Measurements from ENCODE around the gene OSBPL6.
A peak's percentile ranks its signal among the peaks of the same experiment; 100 is the strongest.
"Not testable (repeated sequence)": the region's sequence is repeated elsewhere in the genome, so short reads cannot be mapped to it uniquely, and the experiment has no call there.

OSBPL6 gene

GRCh38 chr2:178193823-178194599 is at the start of gene OSBPL6:
Gene OSBPL6 (plus strand): TSS chr2:178194512. CDS start chr2:178306185, 111,673 bp downstream.
- peak; percentile 97 for DNase-seq (ENCODE audit: low spot score)

DNA sequence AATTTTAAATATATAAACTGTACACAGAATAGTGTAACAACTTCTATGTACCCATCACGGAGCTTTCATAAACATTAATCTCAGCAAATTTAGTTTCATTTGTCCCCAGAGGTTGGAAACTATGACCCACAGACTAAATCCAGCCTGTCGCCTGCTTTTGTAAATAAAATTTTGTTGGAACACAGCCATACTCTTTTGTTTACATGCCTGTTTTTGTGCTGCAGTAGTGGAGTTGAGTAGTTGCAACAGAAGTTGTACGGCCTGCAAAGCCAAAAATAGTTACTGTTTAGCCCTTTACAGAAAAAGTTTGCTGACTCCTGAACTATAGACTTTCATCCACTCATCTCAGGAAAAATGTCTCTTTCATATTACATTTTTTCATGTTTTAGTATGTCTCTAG is 42.3 kb upstream of the OSBPL6 start:
- DNase-seq (ENCODE audit: low spot score) = no peak

DNA sequence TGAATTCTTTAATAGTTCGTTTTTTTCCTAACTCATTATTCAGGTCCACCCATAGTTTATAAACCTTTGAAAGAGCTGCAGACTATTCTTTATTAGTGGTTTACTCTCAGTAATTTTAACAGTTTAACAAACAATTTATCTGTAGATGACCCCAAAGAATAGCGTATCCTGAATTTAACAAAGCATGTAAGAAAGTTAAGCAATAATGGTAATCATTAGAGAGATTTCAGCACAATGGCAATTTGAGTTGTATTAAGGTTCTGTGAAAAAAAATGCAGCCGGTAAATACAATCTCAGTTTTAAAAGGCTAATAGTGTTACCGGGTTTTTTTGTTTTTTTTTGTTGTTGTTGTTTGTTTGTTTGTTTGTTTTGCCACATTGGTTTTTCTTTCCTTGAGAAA is 41.8 kb upstream of the OSBPL6 start:
- DNase-seq (ENCODE audit: low spot score) = no peak

GRCh38 chr2:178152977-178153376 is 41.3 kb upstream of the OSBPL6 start:
- no peak for DNase-seq (ENCODE audit: low spot score)

DNA sequence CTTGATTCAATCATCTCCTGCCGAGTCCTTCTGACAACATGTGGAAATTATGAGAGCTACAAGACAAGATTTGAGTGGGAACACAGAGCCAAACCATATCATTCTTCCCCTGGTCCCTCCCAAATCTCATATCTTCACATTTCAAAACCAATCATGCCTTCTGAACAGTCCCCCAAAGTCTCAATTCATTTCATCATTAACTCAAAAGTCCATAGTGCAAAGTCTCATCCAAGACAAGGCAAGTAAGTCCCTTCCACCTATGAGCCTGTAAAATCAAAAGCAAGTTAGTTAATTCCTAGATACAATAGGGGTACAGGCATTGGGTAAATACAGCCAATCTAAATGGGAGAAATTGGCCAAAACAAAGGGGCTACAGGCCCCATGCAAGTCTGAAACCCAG is 40.4 kb upstream of the OSBPL6 start:
- DNase-seq (ENCODE audit: low spot score) = not testable (repeated sequence)

DNA sequence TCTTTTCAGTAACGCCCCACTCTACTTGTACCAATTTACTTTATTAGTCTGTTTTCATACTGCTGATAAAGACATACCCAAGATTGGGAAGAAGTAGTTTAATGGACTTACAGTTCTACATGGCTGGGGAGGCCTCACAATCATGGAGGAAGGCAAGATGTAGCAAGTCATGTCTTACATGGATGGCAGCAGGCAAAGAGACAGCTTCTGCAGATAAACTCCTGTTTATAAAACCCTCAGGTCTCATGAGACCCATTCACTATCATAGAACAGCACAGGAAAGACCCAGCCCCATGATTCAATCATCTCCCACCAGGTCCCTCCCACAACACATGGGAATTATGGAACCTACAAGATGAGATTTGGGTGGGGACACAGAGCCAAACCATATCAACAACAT is 38.8 kb upstream of the OSBPL6 start:
- no peak for DNase-seq (ENCODE audit: low spot score)

GRCh38 chr2:178157574-178157973 is 36.7 kb upstream of the OSBPL6 start:
- no peak for DNase-seq (ENCODE audit: low spot score)

DNA sequence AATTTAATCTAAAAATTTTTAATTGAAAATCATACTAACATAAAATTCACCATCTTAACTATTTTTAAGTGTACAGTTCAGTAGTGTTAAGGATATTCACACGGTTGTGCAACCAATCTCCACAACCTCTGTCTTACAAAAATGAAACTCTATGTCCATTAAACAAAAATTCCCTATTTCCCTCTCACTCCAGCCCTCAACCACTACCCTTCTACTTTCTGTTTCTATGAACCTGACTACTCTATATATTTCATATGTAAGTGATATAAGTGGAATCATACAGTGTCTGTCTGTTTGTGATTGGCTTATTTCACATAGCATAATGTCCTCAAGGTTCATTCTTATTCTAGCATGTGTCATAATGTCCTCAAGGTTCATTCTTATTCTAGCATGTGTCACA is 34.3 kb upstream of the OSBPL6 start:
- no peak for DNase-seq (ENCODE audit: low spot score)

GRCh38 chr2:178160601-178161000 is 33.7 kb upstream of the OSBPL6 start:
- no peak for DNase-seq (ENCODE audit: low spot score)

GRCh38 chr2:178163395-178163794 is 30.9 kb upstream of the OSBPL6 start:
- peak; percentile 41 for DNase-seq (ENCODE audit: low spot score)

DNA sequence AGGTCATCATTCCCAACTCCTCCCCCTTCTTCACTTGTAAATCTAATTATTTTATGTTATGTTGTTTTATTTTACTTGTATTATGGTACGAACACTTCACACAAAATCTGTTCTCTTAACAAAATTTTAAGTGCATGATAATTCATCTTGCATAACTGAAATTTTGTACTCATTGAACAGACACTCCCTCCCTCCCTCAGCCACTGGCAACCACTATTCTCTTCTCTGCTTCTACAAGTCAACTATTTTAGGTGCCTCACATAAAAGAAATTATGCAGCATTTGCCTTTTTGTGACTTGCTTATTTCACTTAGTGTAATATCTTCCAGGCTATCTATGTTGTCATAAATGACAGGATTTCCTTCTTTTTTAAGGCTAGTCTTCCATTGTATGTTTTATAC is 30.4 kb upstream of the OSBPL6 start:
- DNase-seq (ENCODE audit: low spot score) = no peak

DNA sequence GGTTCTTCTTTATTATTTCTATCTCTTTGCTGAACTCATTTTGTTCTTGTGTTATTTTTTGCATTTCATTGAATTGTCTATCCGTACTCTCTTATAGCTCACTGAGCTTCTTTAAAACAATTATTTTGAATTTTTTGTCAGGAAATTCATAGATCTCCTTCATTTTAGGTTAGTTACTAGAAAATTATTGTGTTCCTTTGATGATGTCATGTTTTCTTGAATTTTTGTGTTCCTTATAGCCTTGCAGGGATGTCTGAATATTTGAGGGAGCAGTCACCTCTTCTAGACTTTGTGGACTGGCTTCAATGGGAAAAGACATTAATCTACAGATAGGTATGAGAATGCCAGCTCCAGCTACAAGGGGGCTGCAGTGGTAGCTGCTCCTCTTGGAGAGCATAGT is 20.7 kb upstream of the OSBPL6 start:
- DNase-seq (ENCODE audit: low spot score) = no peak

DNA sequence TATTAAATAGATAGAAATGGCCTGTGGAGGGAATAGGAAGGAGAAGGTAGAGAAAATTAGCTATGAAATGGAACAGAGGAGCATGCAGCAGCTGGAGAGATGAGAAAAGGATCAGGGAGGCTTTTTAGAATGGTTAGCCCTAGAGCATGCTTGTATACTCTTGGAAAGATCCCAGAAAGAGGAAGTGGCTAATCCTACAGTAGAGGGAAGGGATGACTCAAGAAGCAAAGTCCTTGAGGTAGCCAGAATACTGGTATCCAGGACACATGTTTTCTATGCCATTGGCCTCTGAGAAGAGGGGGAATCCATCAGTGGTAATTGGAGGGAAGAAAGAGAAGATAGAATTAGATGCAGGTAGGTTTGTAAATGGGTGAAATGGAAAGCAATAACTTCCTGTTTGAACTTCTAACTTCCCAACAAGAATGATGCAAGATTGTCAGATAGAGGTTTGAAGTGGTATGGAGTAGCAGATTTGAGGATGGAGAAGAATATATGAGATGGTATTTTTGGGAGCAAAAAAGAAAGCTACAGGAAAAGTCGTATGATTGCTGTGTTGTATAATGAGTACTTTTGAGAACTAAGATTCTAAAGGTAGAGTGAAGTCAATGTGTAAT is 17.1 kb upstream of the OSBPL6 start:
- peak; percentile 50 for DNase-seq (ENCODE audit: low spot score)

DNA sequence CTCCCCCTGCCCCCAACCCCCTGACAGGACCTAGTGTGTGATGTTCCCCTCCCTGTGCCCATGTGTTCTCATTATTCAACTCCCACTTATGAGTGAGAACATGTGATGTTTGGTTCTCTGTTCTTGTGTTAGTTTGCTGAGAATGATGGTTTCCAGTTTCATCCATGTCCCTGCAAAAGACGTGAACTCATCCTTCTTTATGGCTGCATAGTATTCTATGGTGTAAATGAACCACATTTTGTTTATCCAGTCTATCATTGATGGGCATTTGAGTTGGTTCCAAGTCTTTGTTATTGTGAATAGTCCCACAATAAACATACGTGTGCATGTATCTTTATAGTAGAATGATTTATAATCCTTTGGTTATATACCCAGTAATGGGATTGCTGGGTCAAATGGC is 13.7 kb upstream of the OSBPL6 start:
- not testable (repeated sequence) for DNase-seq (ENCODE audit: low spot score)

DNA sequence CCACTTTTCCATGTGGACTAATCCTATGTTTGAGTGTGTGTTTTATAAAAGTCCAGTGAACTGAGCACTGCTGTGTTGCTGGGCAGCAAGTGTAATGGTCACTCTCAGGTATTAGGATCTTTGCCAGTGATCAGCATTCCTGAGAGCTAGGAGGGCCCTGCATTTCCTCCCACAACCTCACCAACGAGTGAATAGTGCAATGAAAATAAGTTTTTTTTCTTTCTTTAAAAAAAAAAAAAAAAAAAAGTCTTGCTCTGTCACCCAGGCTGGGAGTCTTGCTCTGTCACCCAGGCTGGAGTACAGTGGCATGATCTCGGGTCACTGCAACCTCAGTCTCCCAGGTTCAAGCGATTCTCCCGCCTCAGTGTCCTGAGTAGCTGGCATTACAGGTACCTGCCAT is 6.5 kb upstream of the OSBPL6 start:
- no peak for DNase-seq (ENCODE audit: low spot score)

- no peak for DNase-seq (ENCODE audit: low spot score)
Measured at GRCh38 chr2:178188466-178188865, 5.8 kb upstream of the OSBPL6 start.

DNA sequence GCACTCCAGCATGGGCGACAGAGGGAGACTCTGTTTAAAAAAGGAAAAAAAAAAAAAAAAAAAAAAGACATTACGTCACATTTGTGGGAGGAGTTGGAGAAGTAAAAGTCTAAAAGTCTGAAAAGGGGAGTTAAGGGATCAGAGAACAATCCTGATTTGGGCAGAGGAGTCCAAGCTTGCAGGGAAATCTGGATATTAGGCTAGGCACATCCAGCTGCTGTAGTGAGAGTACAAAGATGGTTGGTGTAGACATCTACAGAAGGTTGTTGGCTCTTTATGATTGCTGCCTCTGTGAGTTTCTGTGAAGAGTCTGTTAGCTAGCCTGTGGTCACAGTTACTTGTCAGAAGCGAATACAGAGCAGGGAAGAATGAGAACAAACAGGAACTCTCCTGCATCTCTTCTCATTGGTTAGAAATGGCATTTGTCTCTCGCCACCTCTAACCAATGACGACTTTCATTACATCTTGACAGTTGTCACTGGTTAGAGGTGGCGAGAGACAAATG is 3.3 kb upstream of the OSBPL6 start:
- DNase-seq (ENCODE audit: low spot score) = peak; percentile 16

GRCh38 chr2:178191511-178191910 is 2.8 kb upstream of the OSBPL6 start:
- no peak for DNase-seq (ENCODE audit: low spot score)

- DNase-seq (ENCODE audit: low spot score) = no peak
Measured at GRCh38 chr2:178193496-178193822, 853 bp upstream of the OSBPL6 start.

GRCh38 chr2:178194600-178195389 is 483 bp downstream of the OSBPL6 start:
- peak; percentile 80 for DNase-seq (ENCODE audit: low spot score)

GRCh38 chr2:178195390-178196166 is 1.3 kb downstream of the OSBPL6 start:
- no peak for DNase-seq (ENCODE audit: low spot score)

DNA sequence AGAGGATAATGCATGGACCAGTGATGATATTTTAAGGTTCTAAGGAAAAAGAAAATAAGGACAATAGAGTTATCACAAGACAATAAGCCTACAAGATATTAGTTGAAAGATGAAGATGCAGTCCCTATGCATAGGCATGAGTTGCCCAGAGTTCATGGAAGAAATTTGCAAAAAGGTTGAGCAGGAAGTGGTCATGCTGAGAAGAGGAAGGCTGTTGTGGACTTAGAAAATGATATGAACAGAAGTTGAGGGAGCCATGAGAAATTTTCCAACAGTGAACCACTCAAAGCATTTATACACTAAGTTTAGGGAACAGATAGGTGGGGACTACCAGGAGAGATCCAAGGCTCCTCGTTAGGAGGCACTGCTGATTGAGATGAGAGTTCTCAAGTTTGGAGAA is 3.5 kb downstream of the OSBPL6 start:
- no peak for DNase-seq (ENCODE audit: low spot score)
